Skeletal muscle cell (primary cell): ENCODE measurements around the gene TNFAIP8L3.
"Not testable (repeated sequence)": the region's sequence is repeated elsewhere in the genome, so short reads cannot be mapped to it uniquely, and the experiment has no call there.

Experiments used
- DNase-seq: peaks from one replicate; pipeline ENCODE4 v3.0.0-alpha.2; 2010; ENCODE audit warnings: low read depth
- H3K4me3 ChIP-seq: 2 replicates; pipeline ENCODE4 v1.5.1; 2011; ENCODE audit warnings: low read depth, mild to moderate bottlenecking, control low read depth, low read length, moderate library complexity

The TNFAIP8L3 gene

GRCh38 chr15:51074926-51075325 lies 19.8 kb downstream of the TNFAIP8L3 start:
- H3K4me3 ChIP-seq, result no peak overlapping the region
- DNase-seq, result no peak

GRCh38 chr15:51071578-51071977 lies 23.1 kb downstream of the TNFAIP8L3 start:
- H3K4me3 ChIP-seq, result no peak overlapping the region
- no peak for DNase-seq

GRCh38 chr15:51069983-51070382 lies 24.7 kb downstream of the TNFAIP8L3 start:
- H3K4me3 ChIP-seq, result no peak overlapping the region
- DNase-seq, result no peak

- no peak overlapping the region for H3K4me3 ChIP-seq
- no peak for DNase-seq
These were observed 27.2 kb downstream of the TNFAIP8L3 start for GRCh38 chr15:51067510-51067909.

GRCh38 chr15:51065781-51066180 lies 28.9 kb downstream of the TNFAIP8L3 start:
- no peak for DNase-seq
- H3K4me3 ChIP-seq, result no peak overlapping the region

GRCh38 chr15:51065261-51065660 lies 29.4 kb downstream of the TNFAIP8L3 start:
- no peak for DNase-seq
- H3K4me3 ChIP-seq, result no peak overlapping the region

- no peak overlapping the region for H3K4me3 ChIP-seq
These were observed 32.0 kb downstream of the TNFAIP8L3 start for GRCh38 chr15:51062736-51063135.

GRCh38 chr15:51060030-51060673 lies 34.6 kb downstream of the TNFAIP8L3 start:
- DNase-seq, result no peak
- H3K4me3 ChIP-seq, result no peak overlapping the region

More at GRCh38 chr15:51062736-51063135, 32.0 kb downstream of the TNFAIP8L3 start:
- DNase-seq, result no peak

- no peak overlapping the region for H3K4me3 ChIP-seq
These were observed 40.2 kb downstream of the TNFAIP8L3 start for GRCh38 chr15:51054535-51054934.

GRCh38 chr15:51053571-51053970 lies 41.1 kb downstream of the TNFAIP8L3 start:
- no peak overlapping the region for H3K4me3 ChIP-seq
- no peak for DNase-seq

More at GRCh38 chr15:51054535-51054934, 40.2 kb downstream of the TNFAIP8L3 start:
- no peak for DNase-seq

- no peak for DNase-seq
- H3K4me3 ChIP-seq, result no peak overlapping the region
These were observed 42.9 kb downstream of the TNFAIP8L3 start for GRCh38 chr15:51051776-51052175.

- no peak overlapping the region for H3K4me3 ChIP-seq
- DNase-seq, result no peak
These were observed 45.6 kb downstream of the TNFAIP8L3 start for GRCh38 chr15:51049081-51049480.

GRCh38 chr15:51048308-51048707 lies 46.4 kb downstream of the TNFAIP8L3 start:
- no peak for DNase-seq
- H3K4me3 ChIP-seq, result no peak overlapping the region

GRCh38 chr15:51046799-51047449 lies 47.8 kb downstream of the TNFAIP8L3 start:
- no peak overlapping the region for H3K4me3 ChIP-seq
- no peak for DNase-seq

GRCh38 chr15:51046016-51046415 lies 48.7 kb downstream of the TNFAIP8L3 start:
- no peak overlapping the region for H3K4me3 ChIP-seq
- DNase-seq, result no peak

- no peak for DNase-seq
- H3K4me3 ChIP-seq, result no peak overlapping the region
These were observed 50.5 kb downstream of the TNFAIP8L3 start for GRCh38 chr15:51044037-51044727.

- no peak overlapping the region for H3K4me3 ChIP-seq
- no peak for DNase-seq
These were observed 55.8 kb downstream of the TNFAIP8L3 start for GRCh38 chr15:51038974-51039319.

GRCh38 chr15:51038162-51038973 lies 56.3 kb downstream of the TNFAIP8L3 start:
- DNase-seq, result no peak
- H3K4me3 ChIP-seq, result no peak overlapping the region

GRCh38 chr15:51037474-51037873 lies 57.2 kb downstream of the TNFAIP8L3 start:
- not testable (repeated sequence) for DNase-seq, H3K4me3 ChIP-seq
